Liver (tissue), 3 donors: ENCODE data around the gene PEX11A.

ENCODE experiments used
- EGR1 ChIP-seq, 2 donors: IDR thresholded peaks; 2 replicates each; pipeline ENCODE4 v1.6.1; 2016 to 2018; ENCODE audit warnings: antibody characterized with exemption in 2 of 2, low read depth in 2 of 2
- FOXA1 ChIP-seq: IDR thresholded peaks from 2 replicates; pipeline ENCODE4 v1.6.1; 2016; ENCODE audit warnings: antibody characterized with exemption
- HNF4G ChIP-seq: IDR thresholded peaks from 2 replicates; pipeline ENCODE4 v1.6.1; 2016; ENCODE audit warnings: antibody characterized with exemption
- MAX ChIP-seq: IDR thresholded peaks from 2 replicates; pipeline ENCODE4 v1.6.1; 2016; ENCODE audit warnings: antibody characterized with exemption
- NR2F2 ChIP-seq: IDR thresholded peaks from 2 replicates; pipeline ENCODE4 v1.6.1; 2016; ENCODE audit warnings: antibody characterized with exemption
- RAD21 ChIP-seq, 2 donors: IDR thresholded peaks; 2 replicates each; pipeline ENCODE4 v1.6.1; 2016; ENCODE audit warnings: antibody characterized with exemption in 2 of 2, mild to moderate bottlenecking in 2 of 2
- RXRA ChIP-seq, 2 donors: IDR thresholded peaks; 2 replicates each; pipeline ENCODE4 v1.6.1; 2017 to 2018; ENCODE audit warnings: antibody characterized with exemption in 2 of 2, mild to moderate bottlenecking in 1 of 2
- SP1 ChIP-seq: IDR thresholded peaks from 2 replicates; pipeline ENCODE4 v1.6.1; 2018; ENCODE audit warnings: antibody characterized with exemption, mild to moderate bottlenecking
- TAF1 ChIP-seq: conservative IDR thresholded peaks from 2 replicates; pipeline ENCODE4 v1.6.1; 2016; ENCODE audit warnings: antibody characterized with exemption, mild to moderate bottlenecking
- YY1 ChIP-seq: IDR thresholded peaks from 2 replicates; pipeline ENCODE4 v1.6.1; 2016; ENCODE audit warnings: antibody characterized with exemption, mild to moderate bottlenecking
- TF ChIP-seq, protein P1 (sequence below): IDR thresholded peaks from 2 replicates; pipeline ENCODE4 v1.6.1; 2016; ENCODE audit warnings: antibody characterized with exemption, mild to moderate bottlenecking
- TF ChIP-seq, protein P2 (sequence below): fragments of 150-350 bp; IDR thresholded peaks from 2 replicates; pipeline ENCODE4 v1.5.1; 2017; ENCODE audit warnings: improper control_type of control experiment, low read depth, low read length; ENCODE audit not compliant: missing input control
- TF ChIP-seq, protein P3 (sequence below): IDR thresholded peaks from 2 replicates; pipeline ENCODE4 v1.6.1; 2016; ENCODE audit warnings: antibody characterized with exemption
- donor health status: healthy.
- donor health status: healthy.

DNA sequence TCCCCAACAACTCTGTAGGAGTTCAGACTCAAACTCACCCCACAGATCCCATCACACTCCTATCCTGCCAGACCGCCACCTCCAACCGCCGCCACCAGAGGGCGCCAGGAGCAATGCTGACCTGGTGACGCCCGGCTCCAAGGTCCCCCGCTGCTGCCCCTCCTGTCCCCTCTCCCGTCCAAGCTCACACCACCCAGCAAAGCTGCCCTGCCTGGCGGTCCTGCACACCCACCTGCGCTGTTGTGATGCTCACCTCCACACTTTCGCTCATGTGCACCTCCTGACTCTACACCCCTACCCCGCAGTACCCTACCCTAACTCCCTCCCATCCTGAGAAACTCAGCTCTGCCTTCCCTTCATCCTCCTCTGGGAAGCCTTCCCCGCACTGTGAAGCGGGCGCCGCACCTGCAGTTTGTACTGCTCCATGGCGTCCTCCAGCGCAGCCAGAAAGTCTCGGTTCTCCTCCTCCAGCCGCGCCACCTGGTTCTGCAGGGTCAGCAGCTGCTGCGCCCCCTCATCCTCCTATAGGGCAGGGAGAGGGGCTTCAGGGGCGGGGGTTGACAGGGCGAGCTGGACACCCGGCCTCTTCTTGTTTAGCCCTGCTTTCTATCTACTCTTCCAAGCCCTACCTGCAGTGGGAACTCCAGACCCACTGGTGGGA lies 43.2 kb downstream of the PEX11A start:
- TF ChIP-seq, protein P1, sequence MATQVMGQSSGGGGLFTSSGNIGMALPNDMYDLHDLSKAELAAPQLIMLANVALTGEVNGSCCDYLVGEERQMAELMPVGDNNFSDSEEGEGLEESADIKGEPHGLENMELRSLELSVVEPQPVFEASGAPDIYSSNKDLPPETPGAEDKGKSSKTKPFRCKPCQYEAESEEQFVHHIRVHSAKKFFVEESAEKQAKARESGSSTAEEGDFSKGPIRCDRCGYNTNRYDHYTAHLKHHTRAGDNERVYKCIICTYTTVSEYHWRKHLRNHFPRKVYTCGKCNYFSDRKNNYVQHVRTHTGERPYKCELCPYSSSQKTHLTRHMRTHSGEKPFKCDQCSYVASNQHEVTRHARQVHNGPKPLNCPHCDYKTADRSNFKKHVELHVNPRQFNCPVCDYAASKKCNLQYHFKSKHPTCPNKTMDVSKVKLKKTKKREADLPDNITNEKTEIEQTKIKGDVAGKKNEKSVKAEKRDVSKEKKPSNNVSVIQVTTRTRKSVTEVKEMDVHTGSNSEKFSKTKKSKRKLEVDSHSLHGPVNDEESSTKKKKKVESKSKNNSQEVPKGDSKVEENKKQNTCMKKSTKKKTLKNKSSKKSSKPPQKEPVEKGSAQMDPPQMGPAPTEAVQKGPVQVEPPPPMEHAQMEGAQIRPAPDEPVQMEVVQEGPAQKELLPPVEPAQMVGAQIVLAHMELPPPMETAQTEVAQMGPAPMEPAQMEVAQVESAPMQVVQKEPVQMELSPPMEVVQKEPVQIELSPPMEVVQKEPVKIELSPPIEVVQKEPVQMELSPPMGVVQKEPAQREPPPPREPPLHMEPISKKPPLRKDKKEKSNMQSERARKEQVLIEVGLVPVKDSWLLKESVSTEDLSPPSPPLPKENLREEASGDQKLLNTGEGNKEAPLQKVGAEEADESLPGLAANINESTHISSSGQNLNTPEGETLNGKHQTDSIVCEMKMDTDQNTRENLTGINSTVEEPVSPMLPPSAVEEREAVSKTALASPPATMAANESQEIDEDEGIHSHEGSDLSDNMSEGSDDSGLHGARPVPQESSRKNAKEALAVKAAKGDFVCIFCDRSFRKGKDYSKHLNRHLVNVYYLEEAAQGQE: no peak
- TF ChIP-seq, protein P2, sequence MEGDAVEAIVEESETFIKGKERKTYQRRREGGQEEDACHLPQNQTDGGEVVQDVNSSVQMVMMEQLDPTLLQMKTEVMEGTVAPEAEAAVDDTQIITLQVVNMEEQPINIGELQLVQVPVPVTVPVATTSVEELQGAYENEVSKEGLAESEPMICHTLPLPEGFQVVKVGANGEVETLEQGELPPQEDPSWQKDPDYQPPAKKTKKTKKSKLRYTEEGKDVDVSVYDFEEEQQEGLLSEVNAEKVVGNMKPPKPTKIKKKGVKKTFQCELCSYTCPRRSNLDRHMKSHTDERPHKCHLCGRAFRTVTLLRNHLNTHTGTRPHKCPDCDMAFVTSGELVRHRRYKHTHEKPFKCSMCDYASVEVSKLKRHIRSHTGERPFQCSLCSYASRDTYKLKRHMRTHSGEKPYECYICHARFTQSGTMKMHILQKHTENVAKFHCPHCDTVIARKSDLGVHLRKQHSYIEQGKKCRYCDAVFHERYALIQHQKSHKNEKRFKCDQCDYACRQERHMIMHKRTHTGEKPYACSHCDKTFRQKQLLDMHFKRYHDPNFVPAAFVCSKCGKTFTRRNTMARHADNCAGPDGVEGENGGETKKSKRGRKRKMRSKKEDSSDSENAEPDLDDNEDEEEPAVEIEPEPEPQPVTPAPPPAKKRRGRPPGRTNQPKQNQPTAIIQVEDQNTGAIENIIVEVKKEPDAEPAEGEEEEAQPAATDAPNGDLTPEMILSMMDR: peak; percentile 84
- no peak for TF ChIP-seq TAF1
- TF ChIP-seq RAD21 (IDR thresholded peaks at IDR 0.05): peak; percentile 76 to 87
- no peak for TF ChIP-seq MAX
- TF ChIP-seq RXRA (IDR thresholded peaks at IDR 0.05): no peak
- no peak for TF ChIP-seq NR2F2
- no peak for TF ChIP-seq EGR1 (IDR thresholded peaks at IDR 0.05; ENCODE audit: low read depth in 2 of 2)
- no peak for TF ChIP-seq YY1
- TF ChIP-seq, protein P3, sequence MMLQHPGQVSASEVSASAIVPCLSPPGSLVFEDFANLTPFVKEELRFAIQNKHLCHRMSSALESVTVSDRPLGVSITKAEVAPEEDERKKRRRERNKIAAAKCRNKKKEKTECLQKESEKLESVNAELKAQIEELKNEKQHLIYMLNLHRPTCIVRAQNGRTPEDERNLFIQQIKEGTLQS: no peak
- TF ChIP-seq HNF4G: no peak
- no peak for TF ChIP-seq SP1
- TF ChIP-seq FOXA1: no peak
